ENCODE measurements around the gene PDE8A. TPM values are rescaled to one million over a fixed set of nuclear protein-coding genes. Genes with fewer than 3 reads are reported as not detected.

The PDE8A gene
- total RNA-seq, 1 donor from 2014 or later = 23.7 TPM

- H3K27ac Mint-ChIP-seq (ENCODE audit: unreplicated experiment) = no peak overlapping the region
- no peak for DNase-seq (ENCODE audit: extremely low spot score, unreplicated experiment)
- H3K36me3 Mint-ChIP-seq (ENCODE audit: unreplicated experiment) = peaks cover 40% of the 10 kb centered on the region
- H3K4me3 Mint-ChIP-seq (ENCODE audit: unreplicated experiment) = no peak overlapping the region
- peaks cover under 1% of the 10 kb centered on the region for H3K4me1 Mint-ChIP-seq (ENCODE audit: unreplicated experiment)
- TF ChIP-seq, protein P1, sequence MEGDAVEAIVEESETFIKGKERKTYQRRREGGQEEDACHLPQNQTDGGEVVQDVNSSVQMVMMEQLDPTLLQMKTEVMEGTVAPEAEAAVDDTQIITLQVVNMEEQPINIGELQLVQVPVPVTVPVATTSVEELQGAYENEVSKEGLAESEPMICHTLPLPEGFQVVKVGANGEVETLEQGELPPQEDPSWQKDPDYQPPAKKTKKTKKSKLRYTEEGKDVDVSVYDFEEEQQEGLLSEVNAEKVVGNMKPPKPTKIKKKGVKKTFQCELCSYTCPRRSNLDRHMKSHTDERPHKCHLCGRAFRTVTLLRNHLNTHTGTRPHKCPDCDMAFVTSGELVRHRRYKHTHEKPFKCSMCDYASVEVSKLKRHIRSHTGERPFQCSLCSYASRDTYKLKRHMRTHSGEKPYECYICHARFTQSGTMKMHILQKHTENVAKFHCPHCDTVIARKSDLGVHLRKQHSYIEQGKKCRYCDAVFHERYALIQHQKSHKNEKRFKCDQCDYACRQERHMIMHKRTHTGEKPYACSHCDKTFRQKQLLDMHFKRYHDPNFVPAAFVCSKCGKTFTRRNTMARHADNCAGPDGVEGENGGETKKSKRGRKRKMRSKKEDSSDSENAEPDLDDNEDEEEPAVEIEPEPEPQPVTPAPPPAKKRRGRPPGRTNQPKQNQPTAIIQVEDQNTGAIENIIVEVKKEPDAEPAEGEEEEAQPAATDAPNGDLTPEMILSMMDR (IDR thresholded peaks at IDR 0.05) = no peak
- no peaks in the 10 kb centered on the region for H3K27me3 Mint-ChIP-seq (ENCODE audit: unreplicated experiment)
- peaks cover 3% of the 10 kb centered on the region for H3K9me3 Mint-ChIP-seq (ENCODE audit: unreplicated experiment)
Observed at GRCh38 chr15:85088300-85088699, 106.6 kb downstream of the PDE8A start.

DNA sequence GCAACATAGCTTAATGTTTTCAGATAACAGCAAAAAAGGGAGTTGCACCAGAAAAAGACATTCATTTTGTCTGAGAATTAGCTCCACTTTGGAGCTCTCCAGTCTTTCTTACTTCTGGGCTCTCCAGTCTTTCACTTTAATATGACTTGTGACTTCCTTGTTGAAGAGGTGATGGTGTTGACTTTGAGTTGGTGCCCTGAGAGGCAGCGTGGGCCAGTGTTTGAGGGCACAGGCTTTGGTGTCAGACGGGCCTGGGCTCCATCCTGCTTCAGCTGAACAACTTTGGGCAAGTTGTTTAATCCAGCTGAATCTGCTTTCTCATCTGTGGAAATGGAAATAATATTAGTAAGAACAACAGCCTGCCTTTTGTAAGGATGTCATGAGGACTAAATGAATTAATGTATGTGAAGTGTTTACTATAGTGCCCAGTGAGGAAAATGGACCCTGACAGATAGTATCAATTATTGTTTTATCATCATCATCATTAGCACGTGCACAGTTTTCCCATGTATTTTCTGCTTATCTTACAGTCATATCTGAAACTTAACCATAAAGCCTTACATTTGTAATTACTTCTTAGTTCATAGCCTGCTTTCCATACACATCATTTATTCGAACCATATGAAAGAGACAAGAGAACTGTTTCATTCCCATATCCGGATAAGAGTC, 108.4 kb downstream of the PDE8A start:
- H3K4me3 Mint-ChIP-seq (ENCODE audit: unreplicated experiment) = no peak overlapping the region
- H3K36me3 Mint-ChIP-seq (ENCODE audit: unreplicated experiment) = peaks cover 33% of the 10 kb centered on the region
- no peak for DNase-seq (ENCODE audit: extremely low spot score, unreplicated experiment)
- no peaks in the 10 kb centered on the region for H3K27me3 Mint-ChIP-seq (ENCODE audit: unreplicated experiment)
- peaks cover 3% of the 10 kb centered on the region for H3K9me3 Mint-ChIP-seq (ENCODE audit: unreplicated experiment)
- TF ChIP-seq, protein P1 (IDR thresholded peaks at IDR 0.05) = no peak
- no peaks in the 10 kb centered on the region for H3K4me1 Mint-ChIP-seq (ENCODE audit: unreplicated experiment)
- H3K27ac Mint-ChIP-seq (ENCODE audit: unreplicated experiment) = no peak overlapping the region

DNA sequence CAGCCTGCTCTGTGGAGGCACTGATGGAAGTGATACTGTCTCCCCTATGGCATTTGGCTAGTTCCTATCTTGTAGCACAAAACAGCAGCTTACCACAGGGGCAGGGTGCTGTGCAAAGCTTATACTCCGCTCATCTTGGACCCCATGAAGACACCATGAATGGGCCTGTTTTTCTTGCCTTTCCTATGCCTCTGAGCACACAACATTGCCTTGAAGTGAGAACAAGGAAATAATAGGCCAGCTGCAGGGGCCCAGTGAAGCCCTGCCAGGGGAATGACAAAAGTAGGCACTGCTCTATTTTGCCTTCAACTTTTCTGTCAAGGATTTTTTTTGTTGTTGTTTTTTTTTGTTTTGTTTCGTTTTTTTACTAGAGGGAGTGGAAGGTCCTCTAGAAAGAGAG, 110.3 kb downstream of the PDE8A start:
- Mint-ChIP-seq H3K9me3 (ENCODE audit: unreplicated experiment) (peaks cover 3% of the 10 kb centered on the region), H3K36me3 (ENCODE audit: unreplicated experiment) (peaks cover 33% of the 10 kb centered on the region), H3K27me3 (ENCODE audit: unreplicated experiment) (no peaks in the 10 kb centered on the region), H3K4me3 (ENCODE audit: unreplicated experiment) (no peak overlapping the region), H3K4me1 (ENCODE audit: unreplicated experiment) (no peaks in the 10 kb centered on the region), H3K27ac (ENCODE audit: unreplicated experiment) (no peak overlapping the region)
- DNase-seq (ENCODE audit: extremely low spot score, unreplicated experiment) = no peak
- TF ChIP-seq, protein P1 (IDR thresholded peaks at IDR 0.05) = no peak

DNA sequence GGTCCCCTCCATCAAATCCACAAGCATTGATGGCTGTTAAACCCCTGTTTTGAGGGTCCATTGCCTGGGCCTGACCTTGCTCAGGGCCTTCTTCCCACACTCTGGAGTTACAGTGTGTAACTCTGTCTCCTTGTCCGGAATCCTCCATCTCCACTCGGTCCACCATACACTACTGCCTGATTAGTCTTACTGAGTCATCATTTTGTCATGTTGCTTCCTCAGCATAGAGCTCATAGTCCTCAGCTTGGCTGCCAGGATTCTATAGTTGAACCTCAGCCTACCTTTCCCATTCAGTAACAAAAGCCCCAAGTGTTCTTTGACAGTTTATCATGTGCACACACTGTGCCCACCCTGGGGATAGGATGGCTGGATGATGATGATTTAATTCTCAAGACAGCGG, 113.0 kb downstream of the PDE8A start:
- Mint-ChIP-seq H3K4me1 (ENCODE audit: unreplicated experiment) (no peaks in the 10 kb centered on the region), H3K4me3 (ENCODE audit: unreplicated experiment) (no peak overlapping the region), H3K27ac (ENCODE audit: unreplicated experiment) (no peak overlapping the region), H3K27me3 (ENCODE audit: unreplicated experiment) (no peaks in the 10 kb centered on the region), H3K9me3 (ENCODE audit: unreplicated experiment) (no peaks in the 10 kb centered on the region), H3K36me3 (ENCODE audit: unreplicated experiment) (peaks cover 23% of the 10 kb centered on the region)
- no peak for DNase-seq (ENCODE audit: extremely low spot score, unreplicated experiment)
- TF ChIP-seq, protein P1 (IDR thresholded peaks at IDR 0.05) = no peak

GRCh38 chr15:85095566-85095965, 113.9 kb downstream of the PDE8A start:
- Mint-ChIP-seq H3K4me1 (ENCODE audit: unreplicated experiment) (no peaks in the 10 kb centered on the region), H3K27me3 (ENCODE audit: unreplicated experiment) (no peaks in the 10 kb centered on the region), H3K4me3 (ENCODE audit: unreplicated experiment) (no peak overlapping the region), H3K27ac (ENCODE audit: unreplicated experiment) (no peak overlapping the region), H3K36me3 (ENCODE audit: unreplicated experiment) (peaks cover 21% of the 10 kb centered on the region), H3K9me3 (ENCODE audit: unreplicated experiment) (no peaks in the 10 kb centered on the region)
- no peak for DNase-seq (ENCODE audit: extremely low spot score, unreplicated experiment)
- TF ChIP-seq, protein P1 (IDR thresholded peaks at IDR 0.05) = no peak

All from osteocyte (in vitro differentiated cells).